ENCODE results near the gene SCGB2B2. TPM values are rescaled to one million over a fixed set of nuclear protein-coding genes. Genes with fewer than 3 reads are reported as not detected.
A peak's percentile ranks its signal among the peaks of the same experiment; 100 is the strongest.
"Not testable (repeated sequence)": the region's sequence is repeated elsewhere in the genome, so short reads cannot be mapped to it uniquely, and the experiment has no call there.

The SCGB2B2 gene
- polyA plus RNA-seq, 3 donors, result 0.05 TPM; not detected in 2

DNA sequence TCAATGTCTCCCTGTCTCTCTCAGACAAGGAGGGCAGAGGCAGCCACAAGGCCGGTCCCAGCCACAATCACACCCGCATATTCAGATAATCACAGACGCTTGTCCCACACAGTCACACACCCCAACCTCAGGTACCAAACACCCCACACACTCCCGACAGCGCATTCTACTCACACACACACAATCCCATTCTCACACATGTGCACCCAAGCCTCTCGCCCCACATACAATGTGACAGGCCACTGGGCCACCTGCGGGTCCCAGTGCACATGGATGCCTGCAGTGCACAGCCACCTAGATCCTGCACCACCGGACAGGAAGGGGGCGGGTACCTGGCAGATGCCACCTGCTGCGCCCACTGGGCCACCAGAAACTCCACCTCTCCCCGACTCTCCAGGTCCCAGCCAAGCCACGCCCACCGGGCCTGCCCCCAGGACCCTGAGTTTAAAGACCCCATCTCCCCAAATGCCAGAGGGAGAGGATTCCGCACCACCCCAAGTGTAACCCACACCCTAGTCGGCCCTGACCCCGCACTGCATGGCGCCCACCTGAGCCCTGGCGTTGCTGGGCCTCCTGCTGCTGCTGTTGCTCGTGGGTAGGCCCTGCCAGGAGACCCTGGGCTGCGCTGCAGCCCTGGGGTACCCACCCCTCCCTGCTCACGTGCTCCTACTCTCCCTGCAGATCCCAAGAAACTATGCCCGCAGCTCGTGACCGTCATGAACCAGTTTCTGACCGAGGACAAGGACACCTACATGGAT lies 10.6 kb downstream of the SCGB2B2 start:
- Histone ChIP-seq H3K27ac (ENCODE audit: low read depth in 1 of 2, low read length in 2 of 2) (no peak overlapping the region), H2AFZ (ENCODE audit: insufficient read depth, low read depth, low read length, poor library complexity, severe bottlenecking) (no peak overlapping the region), H3K4me1 (ENCODE audit: control insufficient read depth in 1 of 2, insufficient read depth in 2 of 2, low read length in 2 of 2) (no peaks in the 10 kb centered on the region), H3K79me2 (ENCODE audit: insufficient read depth, low read length) (no peaks in the 10 kb centered on the region), H3K4me3 (replicated peaks in 1 of 3; ENCODE audit: low read depth in 2 of 3, low read length in 3 of 3) (no peak overlapping the region), H3K36me3 (replicated peaks in 1 of 2; ENCODE audit: control insufficient read depth in 1 of 2, insufficient read depth in 2 of 2, low read length in 2 of 2) (no peaks in the 10 kb centered on the region), H4K20me1 (ENCODE audit: insufficient read depth, low read length) (no peaks in the 10 kb centered on the region), H3K27me3 (ENCODE audit: control insufficient read depth in 2 of 2, insufficient read depth in 2 of 2, low read length in 2 of 2) (no peaks in the 10 kb centered on the region), H3K9ac (ENCODE audit: insufficient read depth, low read length, poor library complexity, severe bottlenecking) (no peak overlapping the region), H3K9me3 (replicated peaks in 1 of 2; ENCODE audit: control insufficient read depth in 1 of 2, insufficient read depth in 1 of 2, low read length in 2 of 2) (peaks cover 0 to 16% of the 10 kb centered on the region in 2 donors), H3K4me2 (replicated peaks; ENCODE audit: extremely low read depth, low read length, poor library complexity, severe bottlenecking) (no peak overlapping the region)
- Mint-ChIP-seq H3K4me1 (peaks cover 2% of the 10 kb centered on the region), H3K27me3 (ENCODE audit: low read depth in 3 of 3) (no peaks in the 10 kb centered on the region), H3K9me3 (peaks cover 7 to 28% (median 18%) of the 10 kb centered on the region in 7 donors), H3K36me3 (peaks cover 0 to 7% of the 10 kb centered on the region in 2 donors), H3K27ac (peak overlapping the region in 2 of 7 donors; percentile 62 to 69), H3K4me3 (no peak overlapping the region)
- no peak for TF ChIP-seq CTCF (IDR thresholded peaks at IDR 0.05)
- intact Hi-C loops (cut with micrococcal nuclease), result no loop called here
- no peak for DNase-seq
- 95% methylated on average over 18 of the region's 25 CpGs for whole genome bisulfite sequencing (ENCODE audit: insufficient coverage)

GRCh38 chr19:34665275-34665674 lies 11.7 kb downstream of the SCGB2B2 start:
- H3K4me3 ChIP-seq (replicated peaks in 1 of 3; ENCODE audit: low read depth in 2 of 3, low read length in 3 of 3); H3K4me2 ChIP-seq (replicated peaks; ENCODE audit: extremely low read depth, low read length, poor library complexity, severe bottlenecking); H3K4me3 Mint-ChIP-seq; H3K36me3 ChIP-seq (replicated peaks in 1 of 2; ENCODE audit: control insufficient read depth in 1 of 2, insufficient read depth in 2 of 2, low read length in 2 of 2); H3K27ac ChIP-seq (ENCODE audit: low read depth in 1 of 2, low read length in 2 of 2); H3K27me3 Mint-ChIP-seq (ENCODE audit: low read depth in 3 of 3); H3K27me3 ChIP-seq (ENCODE audit: control insufficient read depth in 2 of 2, insufficient read depth in 2 of 2, low read length in 2 of 2); H3K4me1 ChIP-seq (ENCODE audit: control insufficient read depth in 1 of 2, insufficient read depth in 2 of 2, low read length in 2 of 2); DNase-seq; intact Hi-C loops (cut with micrococcal nuclease); H3K9ac ChIP-seq (ENCODE audit: insufficient read depth, low read length, poor library complexity, severe bottlenecking); H4K20me1 ChIP-seq (ENCODE audit: insufficient read depth, low read length); H2AFZ ChIP-seq (ENCODE audit: insufficient read depth, low read depth, low read length, poor library complexity, severe bottlenecking); H3K4me1 Mint-ChIP-seq; H3K79me2 ChIP-seq (ENCODE audit: insufficient read depth, low read length); H3K27ac Mint-ChIP-seq; H3K36me3 Mint-ChIP-seq: not testable (repeated sequence)
- H3K9me3 Mint-ChIP-seq, result peaks cover 7 to 33% (median 18%) of the 10 kb centered on the region in 7 donors
- WGBS (ENCODE audit: insufficient coverage), result 92% methylated on average over 3 of the region's 4 CpGs
- peaks cover 0 to 16% of the 10 kb centered on the region in 2 donors for H3K9me3 ChIP-seq (replicated peaks in 1 of 2; ENCODE audit: control insufficient read depth in 1 of 2, insufficient read depth in 1 of 2, low read length in 2 of 2)
